GM21360 (cell line): ENCODE results near the gene PNMT.

ENCODE experiments used
- ATAC-seq: cut with Tn5 transposase; IDR thresholded peaks from one replicate; pipeline ENCODE4 v1.9.1; 2021; ENCODE audit warnings: mild to moderate bottlenecking, moderate library complexity; ENCODE audit not compliant: unreplicated experiment

The PNMT gene

GRCh38 chr17:39632153-39632941, 35.9 kb upstream of the PNMT start:
- no peak for ATAC-seq

- ATAC-seq = no peak
These were observed 34.6 kb upstream of the PNMT start for GRCh38 chr17:39633570-39634183.

- ATAC-seq = no peak
These were observed 33.8 kb upstream of the PNMT start for GRCh38 chr17:39634384-39634871.

GRCh38 chr17:39635614-39636176, 32.6 kb upstream of the PNMT start:
- no peak for ATAC-seq

GRCh38 chr17:39636587-39636926, 31.7 kb upstream of the PNMT start:
- no peak for ATAC-seq

GRCh38 chr17:39636927-39637736, 31.1 kb upstream of the PNMT start, which contains the start of gene STARD3:
STARD3 (plus strand) TSS chr17:39637144; CDS start chr17:39653532, 16,388 bp downstream.
- ATAC-seq = peak; percentile 77

- ATAC-seq = no peak
These were observed 29.9 kb upstream of the PNMT start for GRCh38 chr17:39638317-39638716.

- ATAC-seq = no peak
These were observed 29.2 kb upstream of the PNMT start for GRCh38 chr17:39639043-39639442.

GRCh38 chr17:39639566-39640458, 28.4 kb upstream of the PNMT start:
- ATAC-seq = no peak

- no peak for ATAC-seq
These were observed 27.6 kb upstream of the PNMT start for GRCh38 chr17:39640591-39641031.

GRCh38 chr17:39641097-39641496, 27.2 kb upstream of the PNMT start:
- no peak for ATAC-seq

GRCh38 chr17:39641883-39642282, 26.4 kb upstream of the PNMT start:
- no peak for ATAC-seq

- no peak for ATAC-seq
These were observed 25.8 kb upstream of the PNMT start for GRCh38 chr17:39642291-39643074.

GRCh38 chr17:39643271-39643670, 25.0 kb upstream of the PNMT start:
- ATAC-seq = no peak

GRCh38 chr17:39647256-39647655, 21.0 kb upstream of the PNMT start:
- no peak for ATAC-seq

- ATAC-seq = no peak
These were observed 19.5 kb upstream of the PNMT start for GRCh38 chr17:39648616-39649366.

GRCh38 chr17:39650121-39650579, 18.1 kb upstream of the PNMT start:
- no peak for ATAC-seq

- no peak for ATAC-seq
These were observed 16.2 kb upstream of the PNMT start for GRCh38 chr17:39651923-39652586.
